Muscle of leg (tissue), 11 donors: ENCODE results near the gene IL23A. TPM values are rescaled to one million over a fixed set of nuclear protein-coding genes. Genes with fewer than 3 reads are reported as not detected.

Experiments
- DNase-seq: peaks from one replicate; pipeline ENCODE4 v3.0.0; 2013
- H3K27ac ChIP-seq: one replicate; pipeline ENCODE4 v1.5.1; 2013; ENCODE audit warnings: mild to moderate bottlenecking, low read length, control low read depth
- H3K27me3 ChIP-seq: one replicate; pipeline ENCODE4 v1.6.1; 2013; ENCODE audit warnings: low read length; ENCODE audit not compliant: control insufficient read depth, insufficient read depth
- H3K36me3 ChIP-seq: one replicate; pipeline ENCODE4 v1.6.1; 2013; ENCODE audit warnings: low read length; ENCODE audit not compliant: control insufficient read depth, insufficient read depth
- H3K4me1 ChIP-seq: one replicate; pipeline ENCODE4 v1.6.1; 2013; ENCODE audit warnings: low read length; ENCODE audit not compliant: control insufficient read depth, insufficient read depth
- H3K4me3 ChIP-seq: one replicate; pipeline ENCODE4 v1.5.1; 2013; ENCODE audit warnings: low read length, control low read depth
- H3K9me3 ChIP-seq: replicated peaks from 2 replicates; pipeline ENCODE4 v1.6.1; 2013; ENCODE audit warnings: low read depth, low read length; ENCODE audit not compliant: control insufficient read depth
- WGBS: methylation state at CpG from one replicate; pipeline ENCODE4 v1.1.5; 2013; ENCODE audit warnings: missing lambda C conversion rate; ENCODE audit not compliant: insufficient coverage; 5-methylcytosine and 5-hydroxymethylcytosine counted together
- polyA plus RNA-seq, 8 donors: library from polyadenylated mRNA; unstranded; fragments of 120-200 nt; gene quantifications; one replicate each; pipeline versions ENCODE4 v1.2.1 to v1.2.3, GENCODE V29; 2013; ENCODE audit warnings: inconsistent platforms in 1 of 8, low replicate concordance in 1 of 8; ENCODE audit not compliant: insufficient read length in 8 of 8, insufficient read depth in 1 of 8
- total RNA-seq: library from RNA; stranded (reverse); fragments of 120-200 nt; gene quantifications from one replicate; pipeline ENCODE4 v1.2.4, GENCODE V29; 2013

IL23A gene
- total and polyA plus RNA-seq, 9 donors = 0.18 to 0.74 (median 0.38) TPM

- H3K9me3 ChIP-seq = no peaks in the 10 kb centered on the region
- DNase-seq = peak; percentile 56
- H3K27ac ChIP-seq = peak overlapping the region; percentile 88
- H3K27me3 ChIP-seq = no peaks in the 10 kb centered on the region
- peak overlapping the region; percentile 58 for H3K4me3 ChIP-seq
- WGBS = 20% methylated on average over 1 of the region's 1 CpG
- H3K4me1 ChIP-seq = peaks cover 7% of the 10 kb centered on the region
- H3K36me3 ChIP-seq = peaks cover 27% of the 10 kb centered on the region
These were observed 20.3 kb downstream of the IL23A start for GRCh38 chr12:56358836-56359532.

GRCh38 chr12:56359851-56360767 is 21.4 kb downstream of the IL23A start, which contains the start of gene STAT2:
STAT2 (minus strand) TSS chr12:56360107; CDS start chr12:56356571, 3,536 bp downstream.
- H3K9me3 ChIP-seq = no peaks in the 10 kb centered on the region
- H3K36me3 ChIP-seq = peaks cover 16% of the 10 kb centered on the region
- peaks cover 7% of the 10 kb centered on the region for H3K4me1 ChIP-seq
- H3K4me3 ChIP-seq = peak within 1 kb of the TSS; percentile 58
- peak within 1 kb of the TSS; percentile 92 for H3K27ac ChIP-seq
- H3K27me3 ChIP-seq = no peaks in the 10 kb centered on the region
- peak; percentile 100 for DNase-seq
- WGBS = under 1% methylated on average over 48 of the region's 54 CpGs

- WGBS = 71% methylated on average over 8 of the region's 8 CpGs
- no peak overlapping the region for H3K27ac ChIP-seq
These were observed 22.9 kb downstream of the IL23A start for GRCh38 chr12:56361487-56362129.

GRCh38 chr12:56362130-56363059 is 23.7 kb downstream of the IL23A start, which contains the start of gene APOF:
APOF (minus strand) TSS chr12:56362857; CDS start chr12:56362745, 112 bp downstream.
- Histone ChIP-seq H3K4me3 (no peak within 1 kb of the TSS), H3K27me3 (no peaks in the 10 kb centered on the region)
- 89% methylated on average over 3 of the region's 10 CpGs for WGBS

More at GRCh38 chr12:56361487-56362129, 22.9 kb downstream of the IL23A start:
- peaks cover 1% of the 10 kb centered on the region for H3K36me3 ChIP-seq
- DNase-seq = no peak
- H3K27me3 ChIP-seq = no peaks in the 10 kb centered on the region
- H3K4me1 ChIP-seq = peaks cover 7% of the 10 kb centered on the region
- no peak overlapping the region for H3K4me3 ChIP-seq
- no peaks in the 10 kb centered on the region for H3K9me3 ChIP-seq

GRCh38 chr12:56366948-56367347 is 28.3 kb downstream of the IL23A start:
- no CpG with 5 or more reads among the region's 3 CpGs for WGBS
- Histone ChIP-seq H3K27ac (no peak overlapping the region), H3K4me1 (no peaks in the 10 kb centered on the region), H3K27me3 (no peaks in the 10 kb centered on the region), H3K36me3 (no peaks in the 10 kb centered on the region), H3K4me3 (no peak overlapping the region), H3K9me3 (no peaks in the 10 kb centered on the region)
- no peak for DNase-seq

More at GRCh38 chr12:56362130-56363059, 23.7 kb downstream of the IL23A start, which contains the start of gene APOF:
- Histone ChIP-seq H3K4me1 (peaks cover 7% of the 10 kb centered on the region), H3K27ac (no peak within 1 kb of the TSS), H3K9me3 (no peaks in the 10 kb centered on the region), H3K36me3 (no peaks in the 10 kb centered on the region)
- no peak for DNase-seq

GRCh38 chr12:56373515-56373914 is 34.8 kb downstream of the IL23A start:
- H3K36me3 ChIP-seq = no peaks in the 10 kb centered on the region
- no peak for DNase-seq
- H3K4me1 ChIP-seq = no peaks in the 10 kb centered on the region
- no peak overlapping the region for H3K4me3 ChIP-seq
- H3K27me3 ChIP-seq = no peaks in the 10 kb centered on the region
- whole genome bisulfite sequencing = no CpG with 5 or more reads among the region's 1 CpG
- no peak overlapping the region for H3K27ac ChIP-seq
- H3K9me3 ChIP-seq = no peaks in the 10 kb centered on the region

- Histone ChIP-seq H3K9me3 (no peaks in the 10 kb centered on the region), H3K27ac (no peak overlapping the region), H3K4me3 (no peak overlapping the region), H3K27me3 (no peaks in the 10 kb centered on the region), H3K4me1 (no peaks in the 10 kb centered on the region), H3K36me3 (no peaks in the 10 kb centered on the region)
- 100% methylated on average over 3 of the region's 7 CpGs for WGBS
- DNase-seq = no peak
These were observed 36.3 kb downstream of the IL23A start for GRCh38 chr12:56374726-56375597.

- DNase-seq = peak; percentile 21
- H3K36me3 ChIP-seq = no peaks in the 10 kb centered on the region
- no peaks in the 10 kb centered on the region for H3K4me1 ChIP-seq
- no peaks in the 10 kb centered on the region for H3K27me3 ChIP-seq
- H3K4me3 ChIP-seq = no peak overlapping the region
- WGBS = 70% methylated on average over 1 of the region's 11 CpGs
- H3K9me3 ChIP-seq = no peaks in the 10 kb centered on the region
- H3K27ac ChIP-seq = no peak overlapping the region
These were observed 37.1 kb downstream of the IL23A start for GRCh38 chr12:56375598-56376434.
